ENCODE results near the gene RPS27A. TPM values are rescaled to one million over a fixed set of nuclear protein-coding genes. Genes with fewer than 3 reads are reported as not detected.
"Not testable (repeated sequence)": the region's sequence is repeated elsewhere in the genome, so short reads cannot be mapped to it uniquely, and the experiment has no call there.

The RPS27A gene
- 1,779 TPM for polyA plus RNA-seq (ENCODE audit: insufficient read length)
- long read RNA-seq, donor 1, transcript RPS27A-203 (5 exons, 796 nt) = minor isoform, 231 of 2,603 reads
- long read RNA-seq, donor 1, transcript RPS27A-207 (3 exons, 557 nt) = minor isoform, 9 of 2,603 reads
- long read RNA-seq, donor 1, transcript RPS27A-201 (6 exons, 1,071 nt) = major isoform, 1,456 of 2,603 reads
- long read RNA-seq, donor 1, transcript RPS27A-208 (5 exons, 580 nt) = minor isoform, 31 of 2,603 reads
- long read RNA-seq, donor 1, partial matches to known transcripts = 334 of 2,603 reads
- long read RNA-seq, donor 1, other reads (novel, unspliced or antisense) = 538 of 2,603 reads
- long read RNA-seq, donor 2, transcript RPS27A-207 (3 exons, 557 nt) = minor isoform, 8 of 2,427 reads
- long read RNA-seq, donor 2, transcript RPS27A-203 (5 exons, 796 nt) = minor isoform, 196 of 2,427 reads
- long read RNA-seq, donor 2, transcript RPS27A-208 (5 exons, 580 nt) = minor isoform, 21 of 2,427 reads
- long read RNA-seq, donor 2, transcript RPS27A-201 (6 exons, 1,071 nt) = major isoform, 1,451 of 2,427 reads
- long read RNA-seq, donor 2, partial matches to known transcripts = 207 of 2,427 reads
- long read RNA-seq, donor 2, other reads (novel, unspliced or antisense) = 535 of 2,427 reads
- long read RNA-seq, donor 3, transcript RPS27A-208 (5 exons, 580 nt) = minor isoform, 11 of 1,808 reads
- long read RNA-seq, donor 3, transcript RPS27A-201 (6 exons, 1,071 nt) = major isoform, 1,172 of 1,808 reads
- long read RNA-seq, donor 3, transcript RPS27A-203 (5 exons, 796 nt) = minor isoform, 170 of 1,808 reads
- long read RNA-seq, donor 3, partial matches to known transcripts = 154 of 1,808 reads
- long read RNA-seq, donor 3, other reads (novel, unspliced or antisense) = 296 of 1,808 reads
- long read RNA-seq, donor 4, transcript RPS27A-201 (6 exons, 1,071 nt) = major isoform, 432 of 725 reads
- long read RNA-seq, donor 4, transcript RPS27A-203 (5 exons, 796 nt) = minor isoform, 52 of 725 reads
- long read RNA-seq, donor 4, partial matches to known transcripts = 115 of 725 reads
- long read RNA-seq, donor 4, other reads (novel, unspliced or antisense) = 122 of 725 reads
- long read RNA-seq, donor 5, transcript RPS27A-207 (3 exons, 557 nt) = minor isoform, 18 of 4,936 reads
- long read RNA-seq, donor 5, transcript RPS27A-201 (6 exons, 1,071 nt) = major isoform, 3,147 of 4,936 reads
- long read RNA-seq, donor 5, transcript RPS27A-208 (5 exons, 580 nt) = minor isoform, 42 of 4,936 reads
- long read RNA-seq, donor 5, transcript RPS27A-203 (5 exons, 796 nt) = minor isoform, 363 of 4,936 reads
- long read RNA-seq, donor 5, partial matches to known transcripts = 358 of 4,936 reads
- long read RNA-seq, donor 5, other reads (novel, unspliced or antisense) = 1,004 of 4,936 reads
- long read RNA-seq, donor 6, transcript RPS27A-207 (3 exons, 557 nt) = minor isoform, 12 of 2,922 reads
- long read RNA-seq, donor 6, transcript RPS27A-208 (5 exons, 580 nt) = minor isoform, 45 of 2,922 reads
- long read RNA-seq, donor 6, transcript RPS27A-203 (5 exons, 796 nt) = minor isoform, 232 of 2,922 reads
- long read RNA-seq, donor 6, transcript RPS27A-201 (6 exons, 1,071 nt) = major isoform, 1,640 of 2,922 reads
- long read RNA-seq, donor 6, partial matches to known transcripts = 351 of 2,922 reads
- long read RNA-seq, donor 6, other reads (novel, unspliced or antisense) = 638 of 2,922 reads
- long read RNA-seq, donor 7, transcript RPS27A-208 (5 exons, 580 nt) = minor isoform, 22 of 4,561 reads
- long read RNA-seq, donor 7, transcript RPS27A-203 (5 exons, 796 nt) = minor isoform, 387 of 4,561 reads
- long read RNA-seq, donor 7, transcript RPS27A-207 (3 exons, 557 nt) = minor isoform, 8 of 4,561 reads
- long read RNA-seq, donor 7, transcript RPS27A-201 (6 exons, 1,071 nt) = major isoform, 2,871 of 4,561 reads
- long read RNA-seq, donor 7, partial matches to known transcripts = 345 of 4,561 reads
- long read RNA-seq, donor 7, other reads (novel, unspliced or antisense) = 925 of 4,561 reads
- long read RNA-seq, donor 8, transcript RPS27A-207 (3 exons, 557 nt) = minor isoform, 7 of 1,380 reads
- long read RNA-seq, donor 8, transcript RPS27A-203 (5 exons, 796 nt) = minor isoform, 150 of 1,380 reads
- long read RNA-seq, donor 8, transcript RPS27A-201 (6 exons, 1,071 nt) = major isoform, 805 of 1,380 reads
- long read RNA-seq, donor 8, transcript RPS27A-208 (5 exons, 580 nt) = minor isoform, 6 of 1,380 reads
- long read RNA-seq, donor 8, partial matches to known transcripts = 163 of 1,380 reads
- long read RNA-seq, donor 8, other reads (novel, unspliced or antisense) = 247 of 1,380 reads

GRCh38 chr2:55232084-55232862 is at the start of gene RPS27A, which contains the start of gene CLHC1:
Gene RPS27A, plus strand, starts transcription at chr2:55232688. Its CDS starts 137 bp downstream, at chr2:55232825.
Gene CLHC1, minus strand, starts transcription at chr2:55232293. Its CDS starts 9,882 bp downstream, at chr2:55222411.
- DNase-seq = peak; percentile 95

DNA sequence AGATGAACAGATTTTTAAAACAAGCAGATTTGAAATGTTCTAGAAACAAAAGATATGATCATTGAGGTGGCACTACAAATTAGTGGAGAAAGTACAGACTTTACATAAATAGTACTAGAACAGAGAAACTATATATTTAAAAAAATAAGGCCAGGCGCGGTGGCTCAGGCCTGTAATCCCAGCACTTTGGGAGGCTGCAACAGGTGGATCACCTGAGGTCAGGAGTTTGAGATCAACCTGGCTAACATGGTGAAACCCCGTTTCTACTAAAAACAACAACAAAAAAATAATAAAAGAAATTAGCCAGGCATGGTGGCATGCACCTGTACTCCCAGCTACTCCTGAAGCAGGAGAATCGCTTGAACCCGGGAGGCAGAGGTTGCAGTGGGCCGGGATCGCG is 45.7 kb upstream of the RPS27A start:
- not testable (repeated sequence) for DNase-seq

GRCh38 chr2:55191888-55192287 is 40.6 kb upstream of the RPS27A start:
- not testable (repeated sequence) for DNase-seq

DNA sequence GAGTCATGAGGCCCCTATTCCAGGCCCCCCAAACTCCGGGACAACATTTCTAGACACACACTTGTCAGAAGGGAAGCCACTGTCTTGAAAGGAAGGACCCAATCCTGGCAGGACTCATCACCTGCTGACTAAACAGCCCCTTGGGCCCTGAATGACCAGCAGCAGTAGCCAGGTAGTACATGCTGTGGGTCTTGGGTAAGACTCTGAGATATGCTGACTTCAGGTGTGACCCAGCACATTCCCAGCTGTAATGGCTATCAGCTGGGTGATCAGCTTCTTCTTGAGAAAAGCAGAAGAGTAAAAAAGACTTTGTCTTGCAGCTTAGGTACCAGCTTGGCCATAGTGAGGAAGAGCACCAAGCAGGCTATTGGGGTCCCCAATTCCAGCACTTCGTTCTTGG is 36.0 kb upstream of the RPS27A start:
- no peak for DNase-seq

GRCh38 chr2:55200416-55200815 is 32.1 kb upstream of the RPS27A start:
- DNase-seq = no peak

GRCh38 chr2:55204536-55204935 is 28.0 kb upstream of the RPS27A start:
- no peak for DNase-seq

- no peak for DNase-seq
Observed at GRCh38 chr2:55204950-55205349, 27.5 kb upstream of the RPS27A start.

DNA sequence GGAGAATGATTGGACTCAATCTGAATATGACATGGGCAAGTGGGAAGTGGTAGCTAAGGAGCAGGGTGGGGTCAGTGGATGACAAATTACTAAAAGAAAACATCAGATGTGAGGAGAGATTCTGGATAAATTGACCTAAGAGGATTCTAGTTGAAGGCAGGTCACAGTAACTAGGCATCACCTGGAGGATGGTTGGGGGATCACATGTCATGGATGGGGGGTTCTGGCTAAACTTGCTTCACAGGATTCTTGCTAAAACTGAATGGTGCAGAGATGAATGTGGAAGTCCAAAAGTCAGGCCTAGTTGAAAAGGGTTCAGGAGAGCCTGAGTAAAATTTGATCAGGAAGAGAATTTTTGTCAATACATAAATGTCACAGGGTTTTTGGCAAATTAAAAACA is 18.7 kb upstream of the RPS27A start:
- no peak for DNase-seq

DNA sequence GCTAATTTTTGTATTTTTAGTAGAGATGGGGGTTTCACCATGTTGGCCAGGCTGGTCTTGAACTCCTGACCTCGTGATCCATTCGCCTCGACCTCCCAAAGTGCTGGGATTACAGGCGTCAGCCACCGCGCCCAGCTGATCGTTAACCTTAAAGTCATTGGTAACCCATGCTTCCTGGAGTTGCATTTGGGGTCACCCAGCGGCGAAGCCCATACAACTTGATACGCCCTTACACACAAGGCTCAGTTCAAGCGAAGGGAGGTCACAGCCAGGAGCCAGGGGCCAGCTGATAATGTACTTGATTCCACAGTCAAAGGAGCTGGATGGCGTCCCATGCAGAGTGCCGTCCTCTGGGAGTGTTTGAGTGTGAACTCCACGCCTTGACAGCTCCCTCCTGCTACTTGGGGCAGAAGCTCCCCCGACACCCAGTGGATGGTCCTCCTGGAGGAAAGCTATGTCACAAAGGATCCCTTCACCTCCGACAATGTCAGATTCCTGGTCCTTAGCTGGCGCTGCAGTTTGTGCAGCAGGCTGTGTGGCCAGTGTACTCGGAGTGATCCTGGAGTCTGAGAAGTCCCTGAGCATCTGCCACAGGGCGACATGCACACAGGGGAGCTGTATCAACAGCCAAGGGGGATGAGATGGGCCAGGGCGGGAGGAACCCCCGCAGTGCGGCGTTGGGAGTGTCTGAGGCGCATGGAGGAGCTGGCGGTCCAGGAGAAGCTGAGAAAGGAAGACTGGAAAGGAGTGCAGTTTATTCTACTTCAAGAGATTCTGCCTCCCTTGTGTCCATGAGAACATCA is 8.3 kb upstream of the RPS27A start:
- DNase-seq = no peak

DNA sequence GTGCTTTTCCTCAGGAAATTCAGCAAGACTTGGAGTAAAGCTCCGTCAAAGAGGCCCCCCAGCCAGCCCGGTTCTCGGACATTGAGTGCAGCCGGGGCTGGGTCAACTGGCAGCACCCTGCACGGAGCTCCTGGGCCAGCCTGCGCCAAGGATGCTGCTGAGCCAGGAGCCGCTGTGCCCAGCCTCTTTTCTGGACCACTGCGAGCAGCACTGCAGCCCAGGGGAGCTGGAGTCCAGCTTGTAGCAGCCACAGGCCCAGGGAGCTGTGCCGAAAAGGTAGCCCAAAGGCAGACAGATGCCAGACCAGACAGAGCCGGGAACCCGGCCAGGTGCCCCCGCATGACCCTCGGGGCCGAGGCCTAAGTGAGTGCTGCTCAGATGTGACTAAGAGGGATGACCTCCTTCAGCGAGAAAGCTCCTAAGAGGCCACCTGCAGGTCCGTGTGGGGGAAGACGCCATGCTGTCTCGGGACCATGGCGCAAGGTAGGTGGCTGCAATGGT is 7.7 kb upstream of the RPS27A start:
- no peak for DNase-seq

GRCh38 chr2:55225481-55226020 is 6.9 kb upstream of the RPS27A start:
- no peak for DNase-seq

DNA sequence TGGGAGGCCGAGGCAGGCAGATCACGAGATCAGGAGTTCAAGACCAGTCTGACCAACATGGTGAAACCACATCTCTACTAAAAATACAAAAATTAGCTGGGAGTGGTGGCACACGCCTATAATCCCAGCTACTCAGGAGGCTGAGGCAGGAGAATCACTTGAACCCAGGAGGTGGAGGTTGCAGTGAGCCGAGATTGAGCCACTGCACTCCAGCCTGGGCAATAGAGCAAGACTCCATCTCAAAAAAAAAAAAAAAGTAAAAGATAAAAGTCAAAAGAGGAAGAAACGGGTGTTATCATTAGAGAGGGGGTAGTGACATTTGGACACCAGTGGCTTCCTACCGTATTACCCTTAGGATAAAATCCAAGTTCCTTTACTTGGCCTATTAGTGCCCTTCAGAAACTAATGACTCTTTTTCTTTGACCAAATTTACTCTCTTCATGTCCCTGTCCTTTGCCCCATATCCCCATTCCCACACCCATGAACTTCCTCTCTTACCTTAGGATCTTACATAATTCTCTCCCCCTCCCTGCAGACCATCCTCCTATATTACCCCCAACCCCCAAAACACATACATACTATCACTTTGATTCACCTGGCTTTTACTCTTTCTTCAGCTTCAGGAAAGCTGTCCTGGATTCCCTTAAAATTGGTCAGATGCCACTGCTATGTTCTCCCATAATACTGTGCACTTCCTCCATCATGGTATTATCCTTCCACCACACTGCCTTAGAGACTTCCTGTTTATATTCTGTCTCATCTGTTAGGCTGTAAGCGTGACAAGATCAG is 4.9 kb upstream of the RPS27A start:
- DNase-seq = not testable (repeated sequence)

DNA sequence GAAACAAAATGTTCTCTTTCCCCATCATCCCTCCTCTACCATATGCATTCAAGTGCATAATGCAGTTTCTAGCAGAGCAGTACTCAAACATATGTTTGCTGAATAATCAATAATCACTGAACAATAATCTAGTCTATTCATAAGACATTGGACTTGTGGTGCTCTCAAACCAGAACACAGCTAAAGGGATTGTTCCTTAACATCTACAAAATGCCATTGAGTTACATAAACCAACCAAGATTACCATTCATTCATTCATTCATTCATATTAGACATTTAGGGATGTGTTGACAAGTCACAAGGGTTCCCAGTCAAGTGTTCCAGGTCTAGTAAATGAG is 4.3 kb upstream of the RPS27A start:
- no peak for DNase-seq

- no peak for DNase-seq
Observed at GRCh38 chr2:55229221-55229620, 3.3 kb upstream of the RPS27A start.

GRCh38 chr2:55230551-55230950 is 1.9 kb upstream of the RPS27A start:
- no peak for DNase-seq

GRCh38 chr2:55231546-55232083 is 873 bp upstream of the RPS27A start:
- no peak for DNase-seq

Data from left kidney (tissue), 8 donors.